ENCODE results near the gene KIF13A. TPM values are rescaled to one million over a fixed set of nuclear protein-coding genes. Genes with fewer than 3 reads are reported as not detected.

The KIF13A gene
- total and polyA plus RNA-seq, 2 donors (not counting 3 experiments of a cell fraction or from before 2014, with no cell fraction given), result 24.9 to 65.8 TPM

- FAIRE-seq (no peak), DNase-seq (ENCODE audit: low read depth, low spot score) (no peak)
- Histone ChIP-seq H3K9ac (replicated peaks; ENCODE audit: extremely low read depth, insufficient read depth, low read length) (no peak overlapping the region), H2AFZ (ENCODE audit: low read depth, low read length) (no peak overlapping the region), H3K4me1 (ENCODE audit: control insufficient read depth, extremely low read depth, insufficient read depth, low read length) (no peaks in the 10 kb centered on the region), H3K36me3 (ENCODE audit: control insufficient read depth in 2 of 2, extremely low read depth in 1 of 2, insufficient read depth in 2 of 2, low read length in 2 of 2) (no peaks in the 10 kb centered on the region), H3K4me2 (ENCODE audit: insufficient read depth, low read length) (no peak overlapping the region), H4K20me1 (replicated peaks; ENCODE audit: control insufficient read depth, extremely low read depth, insufficient read depth, low read length) (no peaks in the 10 kb centered on the region), H3K27me3 (ENCODE audit: control insufficient read depth in 2 of 2, insufficient read depth in 2 of 2, low read length in 2 of 2) (no peaks in the 10 kb centered on the region), H3K4me3 (replicated peaks in 1 of 3; ENCODE audit: insufficient read depth in 1 of 3, low read depth in 1 of 3, low read length in 3 of 3) (no peak overlapping the region), H3K9me3 (replicated peaks; ENCODE audit: control insufficient read depth, insufficient read depth, low read length) (no peaks in the 10 kb centered on the region), H3K79me2 (ENCODE audit: control insufficient read depth, insufficient read depth, low read length) (no peaks in the 10 kb centered on the region), H3K9me1 (replicated peaks; ENCODE audit: control insufficient read depth, extremely low read depth, insufficient read depth, low read length) (no peaks in the 10 kb centered on the region), H3K27ac (ENCODE audit: insufficient read depth, low read depth, low read length) (no peak overlapping the region)
- CTCF ChIA-PET, result no interaction called here
- no peak for TF ChIP-seq CTCF (IDR thresholded peaks at IDR 0.05; ENCODE audit: extremely low read depth in 1 of 2, insufficient read depth in 1 of 2, low read depth in 1 of 2, low read length in 2 of 2)
- no peak for TF ChIP-seq POLR2AphosphoS5 (IDR thresholded peaks at IDR 0.05; ENCODE audit: insufficient read depth, low read depth, low read length)
- TF ChIP-seq FOS (IDR thresholded peaks at IDR 0.05; ENCODE audit: borderline replicate concordance, insufficient read depth, low read length), result no peak
- no peak for TF ChIP-seq MYC (IDR thresholded peaks at IDR 0.05; ENCODE audit: low read depth, low read length)
- TF ChIP-seq JUN (IDR thresholded peaks at IDR 0.05; ENCODE audit: borderline replicate concordance, insufficient read depth, insufficient read length, low read depth), result no peak
- TF ChIP-seq EZH2 (IDR thresholded peaks at IDR 0.05; ENCODE audit: borderline replicate concordance, low read depth, low read length, severe bottlenecking), result no peak
- TF ChIP-seq GATA2 (IDR thresholded peaks at IDR 0.05; ENCODE audit: insufficient read depth, insufficient read length, low read depth, low read length), result no peak
- BruUV-seq (replicated peaks), result no TSS peak
- POLR2A ChIA-PET, result no interaction called here
- intact Hi-C loops (cut with micrococcal nuclease), result no loop called here
- dilution Hi-C loops (cut with MboI; ENCODE audit: extremely low pct_ligation_motif_present, low sequenced_read_pairs), result no loop called here
Measured at GRCh38 chr6:18036781-18037180, 49.3 kb upstream of the KIF13A start.

Measured in endothelial cell of umbilical vein (primary cell).